ENCODE measurements around the gene RIPOR1. TPM values are rescaled to one million over a fixed set of nuclear protein-coding genes. Genes with fewer than 3 reads are reported as not detected.

RIPOR1 gene
- total RNA-seq, 1 donor from 2014 or later: 191 TPM

DNA sequence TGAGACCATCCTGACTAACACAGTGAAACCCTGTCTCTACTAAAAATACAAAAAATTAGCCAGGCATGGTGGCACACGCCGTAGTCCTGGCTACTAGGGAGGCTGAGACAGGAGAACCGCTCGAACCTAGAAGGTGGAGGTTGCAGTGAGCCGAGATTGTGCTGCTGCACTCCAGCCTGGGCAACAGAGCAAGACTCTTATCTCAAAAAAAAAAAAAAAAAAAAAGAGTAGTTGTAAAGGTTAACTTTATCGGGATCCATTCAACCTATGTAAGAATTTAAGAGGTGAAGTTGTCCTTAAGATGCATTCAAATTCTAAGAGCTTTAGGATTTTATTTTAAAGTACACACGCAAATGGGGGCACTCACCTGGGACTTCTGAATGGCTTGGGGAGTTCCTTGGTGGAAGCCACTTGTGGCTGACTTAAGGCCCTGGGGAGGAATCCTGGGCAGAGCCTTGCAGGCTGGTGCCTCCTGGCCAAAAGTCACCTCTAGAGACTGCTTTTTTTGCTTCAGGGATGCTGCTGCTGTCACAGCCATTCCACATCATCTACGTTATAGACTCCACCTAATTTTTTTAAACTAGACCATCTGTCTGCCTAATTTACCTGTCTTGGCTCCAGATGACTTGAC is 37.0 kb downstream of the RIPOR1 start:
- Mint-ChIP-seq H3K27me3 (ENCODE audit: unreplicated experiment) (peaks cover 4% of the 10 kb centered on the region), H3K27ac (ENCODE audit: unreplicated experiment) (no peak overlapping the region), H3K9me3 (ENCODE audit: unreplicated experiment) (peaks cover 7% of the 10 kb centered on the region), H3K36me3 (ENCODE audit: unreplicated experiment) (no peaks in the 10 kb centered on the region), H3K4me1 (ENCODE audit: low read depth, unreplicated experiment) (peaks cover 22% of the 10 kb centered on the region), H3K4me3 (ENCODE audit: unreplicated experiment) (no peak overlapping the region)
- TF ChIP-seq, protein P1, sequence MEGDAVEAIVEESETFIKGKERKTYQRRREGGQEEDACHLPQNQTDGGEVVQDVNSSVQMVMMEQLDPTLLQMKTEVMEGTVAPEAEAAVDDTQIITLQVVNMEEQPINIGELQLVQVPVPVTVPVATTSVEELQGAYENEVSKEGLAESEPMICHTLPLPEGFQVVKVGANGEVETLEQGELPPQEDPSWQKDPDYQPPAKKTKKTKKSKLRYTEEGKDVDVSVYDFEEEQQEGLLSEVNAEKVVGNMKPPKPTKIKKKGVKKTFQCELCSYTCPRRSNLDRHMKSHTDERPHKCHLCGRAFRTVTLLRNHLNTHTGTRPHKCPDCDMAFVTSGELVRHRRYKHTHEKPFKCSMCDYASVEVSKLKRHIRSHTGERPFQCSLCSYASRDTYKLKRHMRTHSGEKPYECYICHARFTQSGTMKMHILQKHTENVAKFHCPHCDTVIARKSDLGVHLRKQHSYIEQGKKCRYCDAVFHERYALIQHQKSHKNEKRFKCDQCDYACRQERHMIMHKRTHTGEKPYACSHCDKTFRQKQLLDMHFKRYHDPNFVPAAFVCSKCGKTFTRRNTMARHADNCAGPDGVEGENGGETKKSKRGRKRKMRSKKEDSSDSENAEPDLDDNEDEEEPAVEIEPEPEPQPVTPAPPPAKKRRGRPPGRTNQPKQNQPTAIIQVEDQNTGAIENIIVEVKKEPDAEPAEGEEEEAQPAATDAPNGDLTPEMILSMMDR (IDR thresholded peaks at IDR 0.05; ENCODE audit: partially characterized antibody, unreplicated experiment): no peak
- no peak for DNase-seq

DNA sequence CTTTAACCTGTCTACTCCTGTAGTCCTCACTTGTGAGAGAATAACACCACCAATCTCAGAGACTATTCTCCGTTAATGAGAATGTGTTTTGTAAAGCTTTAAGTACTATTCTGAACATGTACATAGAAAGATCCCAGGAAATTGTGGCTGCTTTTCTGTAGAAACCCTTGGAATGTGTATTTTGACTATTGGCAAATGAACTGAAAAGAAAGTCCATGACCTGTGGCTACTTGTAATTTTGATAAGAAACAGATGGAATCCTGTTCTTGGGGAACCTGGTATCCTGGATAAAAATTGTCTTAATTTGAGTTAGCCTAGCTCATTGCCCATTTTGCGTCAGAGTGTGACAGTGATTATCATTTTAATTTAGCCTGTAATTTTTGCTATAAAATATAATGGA is 42.8 kb downstream of the RIPOR1 start:
- Mint-ChIP-seq H3K9me3 (ENCODE audit: unreplicated experiment) (no peaks in the 10 kb centered on the region), H3K27ac (ENCODE audit: unreplicated experiment) (no peak overlapping the region), H3K4me3 (ENCODE audit: unreplicated experiment) (no peak overlapping the region), H3K36me3 (ENCODE audit: unreplicated experiment) (no peaks in the 10 kb centered on the region), H3K27me3 (ENCODE audit: unreplicated experiment) (peaks cover 2% of the 10 kb centered on the region), H3K4me1 (ENCODE audit: low read depth, unreplicated experiment) (peaks cover 2% of the 10 kb centered on the region)
- DNase-seq: no peak
- TF ChIP-seq, protein P1 (IDR thresholded peaks at IDR 0.05; ENCODE audit: partially characterized antibody, unreplicated experiment): no peak

DNA sequence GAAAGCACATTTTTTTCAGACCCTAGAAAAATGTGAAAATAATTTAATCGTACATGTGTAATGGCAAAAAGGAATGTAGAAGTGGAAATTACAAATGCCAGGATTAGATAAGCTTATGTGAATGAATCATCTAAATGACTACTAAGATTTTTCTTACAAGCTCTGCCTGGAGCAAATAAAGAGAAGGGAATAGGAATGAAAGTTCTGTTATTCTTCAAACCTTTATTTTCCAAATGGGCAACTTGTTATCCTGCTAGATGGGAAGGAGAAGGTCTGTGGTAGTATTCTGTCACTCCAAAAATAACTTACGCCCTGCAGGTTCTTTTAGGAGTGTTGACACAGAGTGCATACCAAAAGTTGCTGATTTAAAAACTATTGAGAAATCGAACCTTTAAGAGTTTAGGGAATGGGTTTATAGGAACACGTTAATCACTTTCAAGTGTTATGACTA is 43.4 kb downstream of the RIPOR1 start:
- Mint-ChIP-seq H3K4me3 (ENCODE audit: unreplicated experiment) (no peak overlapping the region), H3K36me3 (ENCODE audit: unreplicated experiment) (no peaks in the 10 kb centered on the region), H3K27me3 (ENCODE audit: unreplicated experiment) (peaks cover 2% of the 10 kb centered on the region), H3K9me3 (ENCODE audit: unreplicated experiment) (no peaks in the 10 kb centered on the region), H3K27ac (ENCODE audit: unreplicated experiment) (no peak overlapping the region), H3K4me1 (ENCODE audit: low read depth, unreplicated experiment) (peaks cover 2% of the 10 kb centered on the region)
- no peak for DNase-seq
- TF ChIP-seq, protein P1 (IDR thresholded peaks at IDR 0.05; ENCODE audit: partially characterized antibody, unreplicated experiment): no peak

DNA sequence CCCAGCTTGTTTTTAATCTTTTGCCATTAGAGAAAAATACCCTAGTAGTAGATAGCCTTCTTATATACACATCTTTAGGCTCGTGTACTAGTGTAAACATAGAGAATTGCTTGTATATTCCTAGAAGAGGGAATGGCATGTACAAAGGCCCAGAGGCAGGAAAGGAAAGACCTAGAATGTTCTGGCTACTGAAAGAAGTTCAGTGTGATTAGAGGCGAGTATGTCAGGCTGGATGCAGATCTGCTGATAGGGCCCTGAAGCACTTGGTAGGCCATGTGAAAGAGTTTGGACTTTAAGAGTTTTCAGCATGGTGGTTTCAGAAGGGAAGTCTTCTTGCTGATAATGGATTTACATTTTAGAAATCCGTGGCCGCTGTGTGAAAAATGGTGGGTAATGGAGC is 51.1 kb downstream of the RIPOR1 start:
- Mint-ChIP-seq H3K4me3 (ENCODE audit: unreplicated experiment) (no peak overlapping the region), H3K36me3 (ENCODE audit: unreplicated experiment) (no peaks in the 10 kb centered on the region), H3K27me3 (ENCODE audit: unreplicated experiment) (peaks cover 7% of the 10 kb centered on the region), H3K4me1 (ENCODE audit: low read depth, unreplicated experiment) (no peaks in the 10 kb centered on the region), H3K27ac (ENCODE audit: unreplicated experiment) (no peak overlapping the region), H3K9me3 (ENCODE audit: unreplicated experiment) (peaks cover 3% of the 10 kb centered on the region)
- no peak for DNase-seq
- TF ChIP-seq, protein P1 (IDR thresholded peaks at IDR 0.05; ENCODE audit: partially characterized antibody, unreplicated experiment): no peak

DNA sequence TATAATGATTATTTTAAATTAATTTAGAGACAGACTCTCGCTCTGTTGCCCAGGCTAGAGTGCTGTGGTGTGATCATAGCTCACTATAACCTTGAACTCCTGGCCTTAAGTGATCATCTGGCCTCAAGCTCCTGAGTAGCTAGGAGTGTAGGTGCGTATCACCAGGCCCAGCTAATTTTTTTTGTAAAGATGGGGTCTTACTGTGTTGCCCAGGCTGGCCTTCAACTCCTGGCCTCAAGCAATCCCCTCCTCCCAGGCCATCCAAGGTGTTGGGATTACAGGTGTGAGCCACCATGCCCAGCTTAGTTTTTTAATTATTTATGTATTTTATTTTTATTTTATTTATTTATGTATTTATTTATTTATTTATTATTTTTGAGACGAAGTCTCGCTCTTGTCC is 51.6 kb downstream of the RIPOR1 start:
- H3K27ac Mint-ChIP-seq (ENCODE audit: unreplicated experiment): no peak overlapping the region
- DNase-seq: no peak
- H3K4me3 Mint-ChIP-seq (ENCODE audit: unreplicated experiment): no peak overlapping the region
- peaks cover 3% of the 10 kb centered on the region for H3K9me3 Mint-ChIP-seq (ENCODE audit: unreplicated experiment)
- no peaks in the 10 kb centered on the region for H3K36me3 Mint-ChIP-seq (ENCODE audit: unreplicated experiment)
- TF ChIP-seq, protein P1 (IDR thresholded peaks at IDR 0.05; ENCODE audit: partially characterized antibody, unreplicated experiment): no peak
- peaks cover 7% of the 10 kb centered on the region for H3K27me3 Mint-ChIP-seq (ENCODE audit: unreplicated experiment)
- H3K4me1 Mint-ChIP-seq (ENCODE audit: low read depth, unreplicated experiment): no peaks in the 10 kb centered on the region

Measured in glutamatergic neuron (in vitro differentiated cells).